GM20000 (cell line): ENCODE measurements around the gene FAM193A.
A peak's percentile ranks its signal among the peaks of the same experiment; 100 is the strongest.

Experiments used
- DNase-seq: peaks from one replicate; pipeline ENCODE4 v3.0.0; 2012; ENCODE audit warnings: low spot score
- TF ChIP-seq, protein P1 (sequence below): IDR thresholded peaks from 2 replicates; pipeline ENCODE4 v1.5.1; 2012; ENCODE audit warnings: mild to moderate bottlenecking, control low read depth; ENCODE audit errors: extremely low read depth, missing control alignments

FAM193A gene

DNA sequence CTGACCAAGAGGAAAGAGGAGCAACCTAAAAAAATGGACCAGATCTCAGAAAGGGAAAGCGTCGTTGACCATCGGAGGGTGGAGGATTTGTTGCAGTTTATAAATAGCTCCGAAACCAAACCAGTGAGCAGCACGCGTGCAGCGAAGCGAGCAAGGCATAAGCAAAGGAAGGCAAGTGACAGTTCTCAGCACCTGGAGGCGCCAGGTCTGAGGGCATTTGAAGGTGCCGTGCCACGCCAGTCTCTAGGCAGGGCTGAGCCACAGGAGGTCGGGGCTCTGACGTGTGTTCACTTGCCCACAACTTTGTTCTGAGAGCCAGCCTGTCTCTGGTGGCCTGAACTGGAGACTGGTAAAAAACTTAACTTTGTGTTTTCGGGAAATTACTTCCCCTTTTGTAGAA lies 160.0 kb downstream of the FAM193A start:
- DNase-seq = peak; percentile 86
- TF ChIP-seq, protein P1, sequence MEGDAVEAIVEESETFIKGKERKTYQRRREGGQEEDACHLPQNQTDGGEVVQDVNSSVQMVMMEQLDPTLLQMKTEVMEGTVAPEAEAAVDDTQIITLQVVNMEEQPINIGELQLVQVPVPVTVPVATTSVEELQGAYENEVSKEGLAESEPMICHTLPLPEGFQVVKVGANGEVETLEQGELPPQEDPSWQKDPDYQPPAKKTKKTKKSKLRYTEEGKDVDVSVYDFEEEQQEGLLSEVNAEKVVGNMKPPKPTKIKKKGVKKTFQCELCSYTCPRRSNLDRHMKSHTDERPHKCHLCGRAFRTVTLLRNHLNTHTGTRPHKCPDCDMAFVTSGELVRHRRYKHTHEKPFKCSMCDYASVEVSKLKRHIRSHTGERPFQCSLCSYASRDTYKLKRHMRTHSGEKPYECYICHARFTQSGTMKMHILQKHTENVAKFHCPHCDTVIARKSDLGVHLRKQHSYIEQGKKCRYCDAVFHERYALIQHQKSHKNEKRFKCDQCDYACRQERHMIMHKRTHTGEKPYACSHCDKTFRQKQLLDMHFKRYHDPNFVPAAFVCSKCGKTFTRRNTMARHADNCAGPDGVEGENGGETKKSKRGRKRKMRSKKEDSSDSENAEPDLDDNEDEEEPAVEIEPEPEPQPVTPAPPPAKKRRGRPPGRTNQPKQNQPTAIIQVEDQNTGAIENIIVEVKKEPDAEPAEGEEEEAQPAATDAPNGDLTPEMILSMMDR = no peak

DNA sequence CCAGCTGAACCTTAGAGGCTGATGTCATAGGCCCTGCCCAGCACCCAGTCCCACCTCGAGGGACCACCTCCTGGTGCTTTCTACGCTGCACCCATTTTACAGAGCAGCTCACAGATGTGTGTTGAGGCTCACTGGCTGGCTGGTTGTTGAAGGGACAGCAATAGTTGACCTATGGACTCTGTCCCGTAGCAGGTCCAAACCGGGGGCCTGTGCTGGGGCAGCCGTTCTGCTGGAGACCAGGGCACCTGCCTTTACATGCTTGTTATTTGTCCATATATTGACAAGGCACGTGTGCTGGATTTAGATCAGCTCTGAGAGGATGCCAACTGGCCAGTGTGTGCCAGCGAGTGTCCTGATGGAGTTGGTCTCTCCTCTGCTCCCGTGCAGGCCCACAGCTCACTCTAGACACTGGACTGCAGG lies 161.6 kb downstream of the FAM193A start:
- DNase-seq = no peak
- TF ChIP-seq, protein P1 = no peak

DNA sequence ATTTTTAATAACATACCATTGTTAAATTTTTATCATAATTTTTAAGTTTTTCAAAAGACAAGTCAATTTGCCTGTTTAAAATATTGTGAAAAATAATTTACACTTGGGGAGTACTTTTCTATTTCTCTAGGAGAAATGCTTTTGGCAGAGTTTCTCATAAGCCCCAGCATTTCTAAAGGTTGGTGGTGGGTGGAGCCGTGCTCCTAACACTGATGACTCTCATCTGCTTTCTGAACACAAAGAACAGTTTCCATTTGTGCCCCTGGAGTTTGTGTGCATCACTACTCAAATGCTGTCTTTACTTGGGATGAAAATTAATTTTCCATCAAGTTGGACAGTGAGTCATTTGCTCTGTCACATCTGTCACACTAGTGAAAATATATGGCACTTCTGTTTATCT lies 162.1 kb downstream of the FAM193A start:
- no peak for DNase-seq
- TF ChIP-seq, protein P1 = no peak

DNA sequence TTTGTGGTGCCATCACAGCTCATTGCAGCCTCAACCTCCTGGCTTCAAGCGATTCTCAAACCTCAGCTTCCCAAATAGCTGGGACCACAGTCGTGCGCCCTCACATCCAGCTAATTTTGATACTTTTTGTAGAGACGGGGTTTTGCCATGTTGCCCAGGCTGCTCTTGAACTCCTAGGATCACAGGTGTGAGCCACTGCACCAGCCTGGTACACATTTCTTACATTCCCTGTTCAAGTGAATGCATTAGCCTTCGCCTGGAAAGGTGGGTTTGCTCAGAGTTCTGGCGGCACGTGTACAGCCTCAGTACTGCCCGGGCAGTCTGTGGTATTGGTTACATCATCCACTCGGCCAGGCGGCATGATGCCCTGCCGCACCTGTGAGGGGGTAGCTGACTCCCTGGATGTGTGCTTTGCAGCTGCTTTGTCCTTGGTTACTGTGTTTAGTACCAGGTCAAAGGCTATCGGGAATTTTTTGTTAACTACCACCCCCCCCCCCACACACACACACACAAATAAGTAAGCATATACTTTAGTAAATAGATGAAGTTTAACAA lies 162.6 kb downstream of the FAM193A start:
- TF ChIP-seq, protein P1 = no peak
- DNase-seq = no peak

DNA sequence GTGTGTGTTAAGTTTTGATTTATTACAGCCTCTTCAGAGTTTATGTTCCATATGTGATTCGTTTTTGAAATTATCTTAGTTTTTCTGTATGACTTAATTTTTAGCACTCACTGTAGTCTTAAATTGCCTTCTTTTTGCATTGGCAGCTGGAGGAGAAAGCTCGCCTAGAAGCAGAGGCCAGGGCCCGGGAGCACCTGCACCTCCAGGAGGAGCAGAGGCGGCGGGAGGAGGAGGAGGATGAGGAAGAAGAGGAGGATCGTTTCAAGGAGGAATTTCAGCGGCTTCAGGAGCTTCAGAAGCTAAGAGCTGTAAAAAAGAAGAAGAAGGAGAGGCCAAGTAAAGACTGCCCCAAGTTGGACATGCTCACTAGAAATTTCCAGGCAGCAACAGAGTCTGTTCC lies 163.1 kb downstream of the FAM193A start:
- TF ChIP-seq, protein P1 = no peak
- DNase-seq = no peak

DNA sequence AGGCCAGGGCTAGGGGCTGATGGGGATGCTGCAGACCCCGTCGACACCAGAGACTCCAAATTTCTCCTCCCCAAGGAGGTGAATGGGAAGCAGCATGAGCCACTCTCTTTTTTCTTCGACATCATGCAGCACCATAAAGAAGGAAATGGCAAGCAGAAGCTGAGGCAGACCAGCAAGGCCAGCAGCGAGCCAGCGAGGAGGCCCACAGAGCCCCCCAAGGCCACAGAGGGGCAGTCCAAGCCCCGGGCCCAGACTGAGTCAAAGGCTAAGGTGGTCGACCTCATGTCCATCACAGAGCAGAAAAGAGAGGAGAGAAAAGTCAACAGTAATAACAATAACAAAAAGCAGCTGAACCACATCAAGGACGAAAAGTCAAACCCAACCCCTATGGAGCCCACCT lies 163.6 kb downstream of the FAM193A start:
- no peak for DNase-seq
- TF ChIP-seq, protein P1 = no peak

DNA sequence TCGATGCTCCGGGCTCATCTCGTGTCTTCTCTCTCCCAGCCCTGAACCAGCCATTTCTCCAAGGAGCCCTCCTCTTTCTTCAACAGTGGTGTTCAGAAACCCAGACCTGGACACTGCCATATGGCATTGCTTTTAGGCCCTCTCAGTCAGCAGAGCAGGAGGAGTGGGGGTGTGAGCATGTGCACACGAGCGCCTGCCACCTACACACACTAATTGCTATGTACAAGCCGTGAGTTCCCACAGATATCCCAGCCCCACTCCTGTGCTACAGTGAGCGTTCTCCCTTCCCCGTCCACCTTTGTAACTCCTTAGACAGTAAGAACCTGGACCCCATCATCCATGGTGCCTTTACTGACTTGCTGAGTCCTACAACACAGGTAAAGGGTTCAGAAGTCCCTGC lies 165.9 kb downstream of the FAM193A start:
- no peak for DNase-seq
- TF ChIP-seq, protein P1 = no peak
